Measurements from ENCODE around the gene CCDC102A. TPM values are rescaled to one million over a fixed set of nuclear protein-coding genes. Genes with fewer than 3 reads are reported as not detected.
"Not testable (repeated sequence)": the region's sequence is repeated elsewhere in the genome, so short reads cannot be mapped to it uniquely, and the experiment has no call there.

The CCDC102A gene
- total RNA-seq, 1 donor from 2014 or later = 12.8 TPM

DNA sequence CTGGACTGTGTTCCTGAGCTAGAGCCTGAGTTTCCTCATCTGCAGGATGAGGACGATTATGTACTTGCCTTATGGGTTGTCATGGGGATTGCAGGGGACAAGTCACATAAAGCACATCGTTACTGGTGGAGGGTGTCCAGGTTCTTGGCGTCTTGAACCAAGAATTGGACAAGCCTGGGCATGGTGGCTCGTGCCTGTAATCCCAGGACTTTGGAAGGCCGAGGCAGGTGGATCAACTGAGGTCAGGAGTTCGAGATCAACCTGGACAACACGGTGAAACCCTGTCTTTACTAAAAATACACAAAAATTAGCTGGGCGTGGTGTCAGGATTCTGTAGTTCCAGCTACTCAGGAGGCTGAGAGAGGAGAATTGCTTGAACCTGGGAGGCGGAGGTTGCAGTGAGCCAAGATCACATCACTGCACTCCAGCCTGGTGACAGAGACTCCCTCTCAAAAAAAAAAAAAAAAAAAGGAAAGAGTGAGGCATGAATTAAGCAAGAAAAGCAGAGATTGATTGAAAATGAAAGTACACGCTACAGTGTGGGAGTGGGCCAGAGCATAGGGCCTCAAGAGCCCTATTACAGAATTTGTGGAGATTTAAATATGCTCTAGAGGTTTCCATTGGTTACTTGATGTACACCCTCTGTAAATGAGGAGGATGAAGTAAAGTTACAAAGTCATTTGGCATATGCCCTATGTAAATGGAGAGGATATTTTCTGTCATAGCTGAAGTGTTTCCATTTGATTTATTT, 36.8 kb upstream of the CCDC102A start:
- DNase-seq (no peak), ATAC-seq (no peak)
- Histone ChIP-seq H3K4me1 (peaks cover 6% of the 10 kb centered on the region), H3K4me3 (no peak overlapping the region), H3K27me3 (ENCODE audit: low read depth) (peaks cover 15% of the 10 kb centered on the region), H3K9me3 (no peaks in the 10 kb centered on the region), H3K27ac (no peak overlapping the region), H3K36me3 (no peaks in the 10 kb centered on the region)
- intact Hi-C loops (cut with DNase I) = no loop called here
- TF ChIP-seq, protein P1, sequence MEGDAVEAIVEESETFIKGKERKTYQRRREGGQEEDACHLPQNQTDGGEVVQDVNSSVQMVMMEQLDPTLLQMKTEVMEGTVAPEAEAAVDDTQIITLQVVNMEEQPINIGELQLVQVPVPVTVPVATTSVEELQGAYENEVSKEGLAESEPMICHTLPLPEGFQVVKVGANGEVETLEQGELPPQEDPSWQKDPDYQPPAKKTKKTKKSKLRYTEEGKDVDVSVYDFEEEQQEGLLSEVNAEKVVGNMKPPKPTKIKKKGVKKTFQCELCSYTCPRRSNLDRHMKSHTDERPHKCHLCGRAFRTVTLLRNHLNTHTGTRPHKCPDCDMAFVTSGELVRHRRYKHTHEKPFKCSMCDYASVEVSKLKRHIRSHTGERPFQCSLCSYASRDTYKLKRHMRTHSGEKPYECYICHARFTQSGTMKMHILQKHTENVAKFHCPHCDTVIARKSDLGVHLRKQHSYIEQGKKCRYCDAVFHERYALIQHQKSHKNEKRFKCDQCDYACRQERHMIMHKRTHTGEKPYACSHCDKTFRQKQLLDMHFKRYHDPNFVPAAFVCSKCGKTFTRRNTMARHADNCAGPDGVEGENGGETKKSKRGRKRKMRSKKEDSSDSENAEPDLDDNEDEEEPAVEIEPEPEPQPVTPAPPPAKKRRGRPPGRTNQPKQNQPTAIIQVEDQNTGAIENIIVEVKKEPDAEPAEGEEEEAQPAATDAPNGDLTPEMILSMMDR (IDR thresholded peaks at IDR 0.05) = no peak

- no peaks in the 10 kb centered on the region for H3K36me3 ChIP-seq
- no peaks in the 10 kb centered on the region for H3K27me3 ChIP-seq (ENCODE audit: low read depth)
- DNase-seq = no peak
- H3K4me1 ChIP-seq = no peaks in the 10 kb centered on the region
- no peak for ATAC-seq
- H3K27ac ChIP-seq = no peak overlapping the region
- TF ChIP-seq, protein P1 (IDR thresholded peaks at IDR 0.05) = no peak
- intact Hi-C loops (cut with DNase I) = no loop called here
- H3K9me3 ChIP-seq = no peaks in the 10 kb centered on the region
- H3K4me3 ChIP-seq = no peak overlapping the region
Observed at GRCh38 chr16:57571098-57571497, 34.7 kb upstream of the CCDC102A start.

DNA sequence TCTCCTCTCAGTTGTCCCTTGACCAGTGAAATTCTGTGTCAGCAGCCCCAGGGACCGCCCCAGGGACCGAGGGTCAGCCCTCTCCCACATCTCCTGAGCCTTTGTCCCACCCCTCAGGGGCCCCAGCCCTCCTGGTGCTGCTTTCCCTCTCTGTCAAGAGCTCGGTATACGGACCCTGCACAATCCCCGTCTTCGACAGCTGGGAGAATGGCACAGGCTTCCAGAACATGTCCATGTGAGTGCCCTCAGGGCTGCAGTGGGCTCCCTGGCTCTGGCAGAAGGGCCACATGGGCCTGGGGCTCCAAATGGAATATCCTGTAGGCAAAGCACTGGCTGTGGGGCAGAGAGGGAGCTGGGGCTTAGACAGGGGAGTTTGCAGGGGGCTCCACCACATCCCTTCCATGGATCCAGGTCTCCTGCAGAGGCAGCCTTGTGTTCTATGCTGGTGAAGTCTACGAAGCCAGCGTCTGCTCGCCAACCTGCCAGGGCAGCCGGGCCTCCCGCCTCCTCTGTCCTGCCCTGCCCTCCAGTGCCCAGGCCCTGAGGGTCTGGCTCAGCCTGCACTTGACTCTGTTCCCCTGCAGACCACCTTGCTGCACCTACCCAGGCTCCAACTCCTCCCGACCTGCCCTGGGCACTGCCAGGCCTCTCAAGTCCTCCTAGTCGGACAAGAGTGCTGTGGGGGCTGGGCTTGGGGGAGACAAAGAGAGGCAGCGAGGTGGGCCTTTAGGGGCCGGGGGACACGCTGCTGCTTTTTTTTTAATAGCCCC, 34.1 kb upstream of the CCDC102A start:
- intact Hi-C loops (cut with DNase I) = no loop called here

GRCh38 chr16:57569306-57569946, 33.1 kb upstream of the CCDC102A start:
- Histone ChIP-seq H3K4me1 (no peaks in the 10 kb centered on the region), H3K9me3 (no peaks in the 10 kb centered on the region), H3K27ac (no peak overlapping the region), H3K36me3 (no peaks in the 10 kb centered on the region), H3K27me3 (ENCODE audit: low read depth) (no peaks in the 10 kb centered on the region), H3K4me3 (no peak overlapping the region)
- ATAC-seq (no peak), DNase-seq (no peak)
- intact Hi-C loops (cut with DNase I) = no loop called here
- TF ChIP-seq, protein P1 (IDR thresholded peaks at IDR 0.05) = no peak

More for the DNA sequence above, 34.1 kb upstream of the CCDC102A start:
- Histone ChIP-seq H3K9me3 (no peaks in the 10 kb centered on the region), H3K4me3 (no peak overlapping the region), H3K4me1 (no peaks in the 10 kb centered on the region), H3K36me3 (no peaks in the 10 kb centered on the region), H3K27me3 (ENCODE audit: low read depth) (no peaks in the 10 kb centered on the region), H3K27ac (no peak overlapping the region)
- ATAC-seq = no peak
- no peak for DNase-seq
- TF ChIP-seq, protein P1 (IDR thresholded peaks at IDR 0.05) = no peak

DNA sequence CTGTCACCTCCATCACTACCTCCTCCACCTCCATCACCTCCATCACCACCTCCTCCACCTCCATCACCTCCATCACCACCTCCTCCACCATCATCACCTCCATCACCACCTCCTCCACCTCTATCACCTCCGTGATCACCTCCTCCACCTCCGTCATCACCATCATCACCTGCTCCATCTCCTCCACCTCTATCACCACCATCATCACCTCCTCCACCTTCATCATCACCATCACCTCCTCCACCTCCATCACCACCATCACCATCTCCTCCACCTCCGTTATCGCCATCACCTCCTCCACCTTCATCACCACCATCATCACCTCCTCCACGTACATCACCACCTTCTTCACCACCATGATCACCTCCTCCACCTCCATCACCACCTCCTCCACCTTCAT, 32.4 kb upstream of the CCDC102A start:
- H3K27me3 ChIP-seq (ENCODE audit: low read depth); H3K9me3 ChIP-seq; H3K36me3 ChIP-seq; H3K4me3 ChIP-seq; intact Hi-C loops (cut with DNase I); DNase-seq; H3K27ac ChIP-seq; ATAC-seq; H3K4me1 ChIP-seq: not testable (repeated sequence)

All from lower lobe of right lung (tissue), 2 donors.